HepG2 (cell line): ENCODE measurements around the gene RGS19. TPM values are rescaled to one million over a fixed set of nuclear protein-coding genes. Genes with fewer than 3 reads are reported as not detected.

Experiments
- ARID3A ChIP-seq: IDR thresholded peaks from 2 replicates; pipeline ENCODE4 v1.6.1; 2012; ENCODE audit warnings: low read depth, low read length, improper control_type of control experiment
- DMAP1 ChIP-seq: IDR thresholded peaks from 2 replicates; pipeline ENCODE4 v1.6.1; 2016
- E2F5 ChIP-seq: sonication (generic); formaldehyde crosslinking; conservative IDR thresholded peaks from 2 replicates; pipeline ENCODE4 v1.4.0; 2020; ENCODE audit warnings: missing genetic modification reagents
- ELF1 ChIP-seq: sonication (generic); formaldehyde crosslinking; IDR thresholded peaks from 2 replicates; pipeline ENCODE4 v1.4.0; 2020; ENCODE audit warnings: missing genetic modification reagents
- FIP1L1 ChIP-seq: fragments of 200-400 bp; formaldehyde crosslinking; IDR thresholded peaks from 2 replicates; pipeline ENCODE4 v1.6.1; 2018; ENCODE audit warnings: low read depth, mild to moderate bottlenecking, low read length, moderate library complexity, borderline replicate concordance; ENCODE audit not compliant: insufficient read depth
- GLI4 ChIP-seq: sonication (generic); formaldehyde crosslinking; IDR thresholded peaks from 2 replicates; pipeline ENCODE4 v1.5.1; 2020; ENCODE audit warnings: missing genetic modification reagents, mild to moderate bottlenecking, moderate library complexity, borderline replicate concordance
- HMGXB4 ChIP-seq, 2 experiments: sonication (generic) in 1 of 2; formaldehyde crosslinking in 1 of 2; IDR thresholded peaks; 2 replicates each; pipeline versions ENCODE4 v1.4.0 to v1.6.1; 2018 to 2020; ENCODE audit warnings: missing genetic modification reagents in 2 of 2, borderline replicate concordance in 1 of 2, low read depth in 1 of 2, mild to moderate bottlenecking in 1 of 2, missing biosample characterization in 1 of 2
- MED1 ChIP-seq: sonication (generic); formaldehyde crosslinking; IDR thresholded peaks from 2 replicates; pipeline ENCODE4 v1.4.0; 2020; ENCODE audit warnings: missing genetic modification reagents
- MED8 ChIP-seq: sonication (generic); formaldehyde crosslinking; IDR thresholded peaks from 2 replicates; pipeline ENCODE4 v1.8.1; 2023; ENCODE audit warnings: mild to moderate bottlenecking, missing genetic modification reagents; ENCODE audit not compliant: insufficient replicate concordance
- MYPOP ChIP-seq: sonication (generic); formaldehyde crosslinking; IDR thresholded peaks from 2 replicates; pipeline ENCODE4 v1.8.1; 2023; ENCODE audit warnings: mild to moderate bottlenecking, moderate library complexity, missing genetic modification reagents
- PHF8 ChIP-seq: sonication (generic); formaldehyde crosslinking; IDR thresholded peaks from 2 replicates; pipeline ENCODE4 v1.5.0; 2020; ENCODE audit warnings: missing genetic modification reagents
- POLR2A ChIP-seq, 2 experiments: IDR thresholded peaks; 2 replicates each; pipeline ENCODE4 v1.6.1; 2011; ENCODE audit warnings: low read depth in 2 of 2, low read length in 2 of 2, mild to moderate bottlenecking in 1 of 2, moderate library complexity in 1 of 2; ENCODE audit not compliant: insufficient read depth in 1 of 2
- RFXAP ChIP-seq: sonication (generic); formaldehyde crosslinking; IDR thresholded peaks from 2 replicates; pipeline ENCODE4 v1.4.0; 2020; ENCODE audit warnings: missing genetic modification reagents, borderline replicate concordance
- SUZ12 ChIP-seq: fragments of 150-350 bp; IDR thresholded peaks from 2 replicates; pipeline ENCODE4 v1.6.1; 2014; ENCODE audit warnings: low read depth, low read length
- TAF15 ChIP-seq: fragments of 200-400 bp; formaldehyde crosslinking; IDR thresholded peaks from one replicate; pipeline ENCODE4 v1.6.1; 2018; ENCODE audit warnings: mild to moderate bottlenecking, low read depth, low read length; ENCODE audit not compliant: poor library complexity, severe bottlenecking
- TEAD2 ChIP-seq: sonication (generic); formaldehyde crosslinking; IDR thresholded peaks from 2 replicates; pipeline ENCODE4 v1.9.0; 2021; ENCODE audit warnings: missing genetic modification reagents
- ZC3H13 ChIP-seq: sonication (generic); formaldehyde crosslinking; IDR thresholded peaks from 2 replicates; pipeline ENCODE4 v1.8.1; 2023; ENCODE audit warnings: mild to moderate bottlenecking, missing genetic modification reagents, moderate library complexity
- ZFP41 ChIP-seq: sonication (generic); formaldehyde crosslinking; IDR thresholded peaks from 2 replicates; pipeline ENCODE4 v1.4.0; 2020; ENCODE audit warnings: mild to moderate bottlenecking, missing genetic modification reagents, borderline replicate concordance
- ZFP90 ChIP-seq: sonication (generic); formaldehyde crosslinking; IDR thresholded peaks from 2 replicates; pipeline ENCODE4 v1.8.0; 2022; ENCODE audit warnings: missing genetic modification reagents, mild to moderate bottlenecking, inconsistent platforms, borderline replicate concordance
- ZKSCAN5 ChIP-seq: sonication (generic); formaldehyde crosslinking; IDR thresholded peaks from 2 replicates; pipeline ENCODE4 v1.5.1; 2020; ENCODE audit warnings: mild to moderate bottlenecking, missing genetic modification reagents
- ZNF124 ChIP-seq: sonication (generic); formaldehyde crosslinking; IDR thresholded peaks from 2 replicates; pipeline ENCODE4 v1.4.0; 2020; ENCODE audit warnings: missing genetic modification reagents
- ZNF33B ChIP-seq: sonication (generic); formaldehyde crosslinking; IDR thresholded peaks from 2 replicates; pipeline ENCODE4 v1.5.1; 2020; ENCODE audit warnings: mild to moderate bottlenecking, missing genetic modification reagents
- ZNF484 ChIP-seq: sonication (generic); formaldehyde crosslinking; IDR thresholded peaks from 2 replicates; pipeline ENCODE4 v1.5.1; 2020; ENCODE audit warnings: mild to moderate bottlenecking, low read depth, missing genetic modification reagents, borderline replicate concordance
- ZNF580 ChIP-seq: IDR thresholded peaks from 2 replicates; pipeline ENCODE4 v1.6.1; 2016; ENCODE audit warnings: low read depth, borderline replicate concordance
- polyA plus RNA-seq, 8 experiments: library from polyadenylated mRNA; depleted of rRNA in 3 of 8; stranded (reverse) in 7 of 8; unstranded in 1 of 8; fragments of >200 nt; fragmentation: Illumina TruSeq in 4 of 8; extraction: Trizol in 4 of 8; gene quantifications; 2 replicates each; pipeline versions ENCODE4 v1.2.1 to v1.2.3, GENCODE V29; 2011 to 2016; ENCODE audit warnings: low read depth in 4 of 8, missing spikeins in 1 of 8, mixed read lengths in 1 of 8; ENCODE audit not compliant: insufficient read depth in 1 of 8
- total RNA-seq, 5 experiments: library from RNA; depleted of rRNA; stranded (reverse); fragments of >200 nt; fragmentation: Illumina TruSeq; extraction: Trizol; gene quantifications; 2 replicates each; pipeline ENCODE4 v1.2.3, GENCODE V29; 2016; ENCODE audit warnings: low read depth in 1 of 5

RGS19 gene
- total and polyA plus RNA-seq, 2 of the 13 experiments (the other 11 are each of a cell fraction or from before 2014, with no cell fraction given): 10.7 to 11.9 TPM

- peak; percentile 73 to 93 for TF ChIP-seq POLR2A (IDR thresholded peaks at IDR 0.05; ENCODE audit: insufficient read depth in 1 of 2, low read depth in 2 of 2, low read length in 2 of 2)
- no peak for TF ChIP-seq SUZ12
- TF ChIP-seq ZNF580 (CRISPR knock-in tag): no peak
- peak; percentile 71 for TF ChIP-seq DMAP1 (CRISPR knock-in tag)
- no peak for TF ChIP-seq ZFP41 (CRISPR knock-in tag)
- peak in 1 of 2 experiments; percentile 62; a peak in 2 of 4 replicates for TF ChIP-seq HMGXB4 (CRISPR knock-in tag; IDR thresholded peaks at IDR 0.05; ENCODE audit: borderline replicate concordance in 1 of 2, low read depth in 1 of 2)
- peak; percentile 76; the same call in 1 of the 2 replicates for TF ChIP-seq MYPOP (CRISPR knock-in tag)
- TF ChIP-seq ZFP90: no peak; the same call in 1 of the 2 replicates
- TF ChIP-seq ZNF33B: peak; percentile 97
- no peak for TF ChIP-seq RFXAP
- TF ChIP-seq ARID3A: peak; percentile 90
- peak; percentile 44; the same call in 1 of the 2 replicates for TF ChIP-seq FIP1L1
- TF ChIP-seq ZNF484 (CRISPR knock-in tag): no peak
- peak; percentile 79 for TF ChIP-seq MED1 (CRISPR knock-in tag)
- TF ChIP-seq ZKSCAN5: no peak
- peak; percentile 57; the same call in 1 of the 2 replicates for TF ChIP-seq E2F5 (CRISPR knock-in tag)
- TF ChIP-seq TEAD2: no peak
- TF ChIP-seq PHF8 (CRISPR knock-in tag): peak; percentile 49; the same call in 1 of the 2 replicates
- TF ChIP-seq GLI4 (CRISPR knock-in tag): peak; percentile 72; the same call in 1 of the 2 replicates
- TF ChIP-seq ZNF124: peak; percentile 46; the same call in 1 of the 2 replicates
- no peak; the same call in 1 of the 2 replicates for TF ChIP-seq ELF1 (CRISPR knock-in tag)
- TF ChIP-seq ZC3H13 (CRISPR knock-in tag): no peak
- peak; percentile 80 for TF ChIP-seq TAF15
- TF ChIP-seq MED8: peak; percentile 91
These were observed 55.0 kb downstream of the RGS19 start (continued) for GRCh38 chr20:64024141-64024990.
